Activated naive CD4-positive, alpha-beta T cell treated with anti-CD3 and anti-CD28 coated beads, Interleukin-2, amount 10 ng/mL, durations not matched to agents 7 days and 5 days (primary cell): ENCODE measurements around the gene DDX20.

ENCODE experiments used
- CTCF ChIA-PET: fragments of 350-600 bp; sonication (Branson Sonifier 250); formaldehyde crosslinking; loops from one replicate; lab custom pipeline; 2021; ENCODE audit warnings: antibody characterized with exemption; lab: Charles Lee
- DNase-seq: peaks from one replicate; pipeline ENCODE4 v3.0.0-alpha.2; 2020
- H3K27ac Mint-ChIP-seq: one replicate; pipeline ENCODE4 v1.8.0; 2021; ENCODE audit warnings: mild to moderate bottlenecking, moderate library complexity, mixed read lengths
- H3K27me3 Mint-ChIP-seq: one replicate; pipeline ENCODE4 v1.8.0; 2021; ENCODE audit warnings: mild to moderate bottlenecking, mixed read lengths
- H3K36me3 Mint-ChIP-seq: one replicate; pipeline ENCODE4 v1.8.0; 2021; ENCODE audit warnings: mixed read lengths
- H3K4me1 Mint-ChIP-seq: one replicate; pipeline ENCODE4 v1.8.0; 2021; ENCODE audit warnings: mixed read lengths
- H3K4me3 Mint-ChIP-seq: one replicate; pipeline ENCODE4 v1.8.0; 2021; ENCODE audit warnings: mild to moderate bottlenecking, moderate library complexity, mixed read lengths
- H3K9me3 Mint-ChIP-seq: one replicate; pipeline ENCODE4 v1.8.0; 2021; ENCODE audit warnings: mixed read lengths

Gene DDX20

GRCh38 chr1:111727056-111727455 is 28.6 kb upstream of the DDX20 start:
- peaks cover 4% of the 10 kb centered on the region for H3K27me3 Mint-ChIP-seq
- H3K9me3 Mint-ChIP-seq: no peaks in the 10 kb centered on the region
- peaks cover 8% of the 10 kb centered on the region for H3K4me1 Mint-ChIP-seq
- H3K36me3 Mint-ChIP-seq: no peaks in the 10 kb centered on the region
- no peak overlapping the region for H3K27ac Mint-ChIP-seq
- DNase-seq: no peak
- CTCF ChIA-PET: interaction anchor here (1.6 kb wide), 1 partner anchor 41 kb away, joined by 3 read pairs; no protein-coding TSS in a partner anchor
- H3K4me3 Mint-ChIP-seq: no peak overlapping the region

- Mint-ChIP-seq H3K4me3 (no peak overlapping the region), H3K9me3 (no peaks in the 10 kb centered on the region), H3K4me1 (no peaks in the 10 kb centered on the region), H3K36me3 (no peaks in the 10 kb centered on the region), H3K27me3 (peaks cover 8% of the 10 kb centered on the region), H3K27ac (peak overlapping the region; percentile 38)
- no peak for DNase-seq
- CTCF ChIA-PET: interaction anchor here (0.8 to 1.1 kb wide), 2 partner anchors 18 to 221 kb away, joined by 3 read pairs; no protein-coding TSS in a partner anchor
Observed at GRCh38 chr1:111729271-111729921, 26.3 kb upstream of the DDX20 start.

- Mint-ChIP-seq H3K4me3 (no peak overlapping the region), H3K36me3 (no peaks in the 10 kb centered on the region), H3K27ac (no peak overlapping the region), H3K4me1 (no peaks in the 10 kb centered on the region), H3K27me3 (peaks cover 8% of the 10 kb centered on the region), H3K9me3 (no peaks in the 10 kb centered on the region)
- CTCF ChIA-PET: no interaction called here
- DNase-seq: no peak
Observed at GRCh38 chr1:111729946-111730681, 25.6 kb upstream of the DDX20 start.

GRCh38 chr1:111730706-111731105 is 25.0 kb upstream of the DDX20 start:
- DNase-seq: no peak
- H3K27me3 Mint-ChIP-seq: peaks cover 8% of the 10 kb centered on the region
- no peaks in the 10 kb centered on the region for H3K4me1 Mint-ChIP-seq
- H3K4me3 Mint-ChIP-seq: no peak overlapping the region
- CTCF ChIA-PET: interaction anchor here (1.1 kb wide), 1 partner anchor 16 kb away, joined by 6 read pairs; no protein-coding TSS in a partner anchor
- H3K9me3 Mint-ChIP-seq: no peaks in the 10 kb centered on the region
- no peaks in the 10 kb centered on the region for H3K36me3 Mint-ChIP-seq
- no peak overlapping the region for H3K27ac Mint-ChIP-seq

GRCh38 chr1:111731956-111732355 is 23.7 kb upstream of the DDX20 start:
- Mint-ChIP-seq H3K36me3 (no peaks in the 10 kb centered on the region), H3K9me3 (no peaks in the 10 kb centered on the region), H3K4me1 (no peaks in the 10 kb centered on the region), H3K27ac (no peak overlapping the region), H3K4me3 (no peak overlapping the region), H3K27me3 (peaks cover 8% of the 10 kb centered on the region)
- DNase-seq: no peak
- CTCF ChIA-PET: interaction anchor here (1.1 to 1.8 kb wide), 2 partner anchors 15 to 17 kb away, joined by 6 read pairs; no protein-coding TSS in a partner anchor

GRCh38 chr1:111732718-111733117 is 23.0 kb upstream of the DDX20 start:
- CTCF ChIA-PET: interaction anchor here (1.1 to 2.2 kb wide), 3 partner anchors 15 to 22 kb away, joined by 4 to 6 read pairs (median 6); no protein-coding TSS in a partner anchor
- H3K27me3 Mint-ChIP-seq: peaks cover 8% of the 10 kb centered on the region
- no peak overlapping the region for H3K4me3 Mint-ChIP-seq
- H3K36me3 Mint-ChIP-seq: no peaks in the 10 kb centered on the region
- H3K9me3 Mint-ChIP-seq: no peaks in the 10 kb centered on the region
- peaks cover 6% of the 10 kb centered on the region for H3K4me1 Mint-ChIP-seq
- no peak for DNase-seq
- no peak overlapping the region for H3K27ac Mint-ChIP-seq

GRCh38 chr1:111733183-111733991 is 22.3 kb upstream of the DDX20 start:
- Mint-ChIP-seq H3K27ac (peak overlapping the region; percentile 19), H3K36me3 (no peaks in the 10 kb centered on the region), H3K9me3 (no peaks in the 10 kb centered on the region), H3K27me3 (peaks cover 8% of the 10 kb centered on the region), H3K4me3 (no peak overlapping the region), H3K4me1 (peaks cover 11% of the 10 kb centered on the region)
- CTCF ChIA-PET: interaction anchor here (1.1 to 2.2 kb wide), 4 partner anchors 13 to 22 kb away, joined by 4 to 6 read pairs (median 6); no protein-coding TSS in a partner anchor
- no peak for DNase-seq

- no peak for DNase-seq
- Mint-ChIP-seq H3K27me3 (peaks cover 8% of the 10 kb centered on the region), H3K36me3 (no peaks in the 10 kb centered on the region), H3K4me1 (peaks cover 14% of the 10 kb centered on the region), H3K27ac (no peak overlapping the region), H3K4me3 (no peak overlapping the region), H3K9me3 (no peaks in the 10 kb centered on the region)
- CTCF ChIA-PET: interaction anchor here (1.2 to 2.2 kb wide), 3 partner anchors 13 to 21 kb away, joined by 3 to 6 read pairs (median 6); no protein-coding TSS in a partner anchor
Observed at GRCh38 chr1:111733992-111734341, 21.7 kb upstream of the DDX20 start.

GRCh38 chr1:111734426-111734825 is 21.3 kb upstream of the DDX20 start:
- Mint-ChIP-seq H3K9me3 (no peaks in the 10 kb centered on the region), H3K4me3 (no peak overlapping the region), H3K4me1 (peaks cover 14% of the 10 kb centered on the region), H3K27me3 (peaks cover 8% of the 10 kb centered on the region), H3K36me3 (no peaks in the 10 kb centered on the region), H3K27ac (no peak overlapping the region)
- DNase-seq: no peak
- CTCF ChIA-PET: interaction anchor here (1.2 to 2.2 kb wide), 3 partner anchors 12 to 21 kb away, joined by 3 to 6 read pairs (median 6); no protein-coding TSS in a partner anchor

- DNase-seq: no peak
- H3K27me3 Mint-ChIP-seq: peaks cover 8% of the 10 kb centered on the region
- CTCF ChIA-PET: interaction anchor here (1.2 to 2.2 kb wide), 3 partner anchors 12 to 22 kb away, joined by 3 to 6 read pairs (median 6); no protein-coding TSS in a partner anchor
- H3K4me3 Mint-ChIP-seq: no peak overlapping the region
- H3K27ac Mint-ChIP-seq: no peak overlapping the region
- no peaks in the 10 kb centered on the region for H3K36me3 Mint-ChIP-seq
- H3K9me3 Mint-ChIP-seq: no peaks in the 10 kb centered on the region
- H3K4me1 Mint-ChIP-seq: peaks cover 16% of the 10 kb centered on the region
Observed at GRCh38 chr1:111734856-111735255, 20.8 kb upstream of the DDX20 start.

GRCh38 chr1:111735321-111735720 is 20.4 kb upstream of the DDX20 start:
- Mint-ChIP-seq H3K27ac (no peak overlapping the region), H3K27me3 (peaks cover 8% of the 10 kb centered on the region), H3K4me3 (no peak overlapping the region), H3K36me3 (no peaks in the 10 kb centered on the region), H3K4me1 (peaks cover 18% of the 10 kb centered on the region), H3K9me3 (no peaks in the 10 kb centered on the region)
- CTCF ChIA-PET: interaction anchor here (1.1 kb wide), 1 partner anchor 30 kb away, joined by 3 read pairs; no protein-coding TSS in a partner anchor
- DNase-seq: no peak

- DNase-seq: no peak
- H3K4me3 Mint-ChIP-seq: no peak overlapping the region
- H3K36me3 Mint-ChIP-seq: peaks cover 1% of the 10 kb centered on the region
- H3K27me3 Mint-ChIP-seq: peaks cover 8% of the 10 kb centered on the region
- H3K4me1 Mint-ChIP-seq: peaks cover 23% of the 10 kb centered on the region
- no peaks in the 10 kb centered on the region for H3K9me3 Mint-ChIP-seq
- CTCF ChIA-PET: interaction anchor here (0.8 to 4.8 kb wide), 6 partner anchors 11 to 273 kb away, joined by 3 to 26 read pairs (median 4); no protein-coding TSS in a partner anchor
- H3K27ac Mint-ChIP-seq: no peak overlapping the region
Observed at GRCh38 chr1:111735858-111736544, 19.7 kb upstream of the DDX20 start.

- CTCF ChIA-PET: interaction anchor here (0.8 to 4.8 kb wide), 8 partner anchors 11 to 273 kb away, joined by 3 to 26 read pairs (median 4); no protein-coding TSS in a partner anchor
Observed at GRCh38 chr1:111736548-111737215, 19.0 kb upstream of the DDX20 start.

More at GRCh38 chr1:111736548-111737215, 19.0 kb upstream of the DDX20 start:
- Mint-ChIP-seq H3K36me3 (peaks cover 1% of the 10 kb centered on the region), H3K27me3 (peaks cover 8% of the 10 kb centered on the region), H3K4me3 (peak overlapping the region; percentile 1), H3K4me1 (peaks cover 23% of the 10 kb centered on the region), H3K9me3 (no peaks in the 10 kb centered on the region), H3K27ac (no peak overlapping the region)
- DNase-seq: no peak
